Activated CD4-positive, CD25-positive, alpha-beta regulatory T cell treated with anti-CD3 and anti-CD28 coated beads, Interleukin-2, amount 50 U/mL, for 16 hours (primary cell): ENCODE measurements around the gene AHRR.

Experiments
- DNase-seq: peaks from one replicate; pipeline ENCODE4 v3.0.0-alpha.2; 2020; ENCODE audit warnings: low read depth, low spot score

AHRR gene

DNA sequence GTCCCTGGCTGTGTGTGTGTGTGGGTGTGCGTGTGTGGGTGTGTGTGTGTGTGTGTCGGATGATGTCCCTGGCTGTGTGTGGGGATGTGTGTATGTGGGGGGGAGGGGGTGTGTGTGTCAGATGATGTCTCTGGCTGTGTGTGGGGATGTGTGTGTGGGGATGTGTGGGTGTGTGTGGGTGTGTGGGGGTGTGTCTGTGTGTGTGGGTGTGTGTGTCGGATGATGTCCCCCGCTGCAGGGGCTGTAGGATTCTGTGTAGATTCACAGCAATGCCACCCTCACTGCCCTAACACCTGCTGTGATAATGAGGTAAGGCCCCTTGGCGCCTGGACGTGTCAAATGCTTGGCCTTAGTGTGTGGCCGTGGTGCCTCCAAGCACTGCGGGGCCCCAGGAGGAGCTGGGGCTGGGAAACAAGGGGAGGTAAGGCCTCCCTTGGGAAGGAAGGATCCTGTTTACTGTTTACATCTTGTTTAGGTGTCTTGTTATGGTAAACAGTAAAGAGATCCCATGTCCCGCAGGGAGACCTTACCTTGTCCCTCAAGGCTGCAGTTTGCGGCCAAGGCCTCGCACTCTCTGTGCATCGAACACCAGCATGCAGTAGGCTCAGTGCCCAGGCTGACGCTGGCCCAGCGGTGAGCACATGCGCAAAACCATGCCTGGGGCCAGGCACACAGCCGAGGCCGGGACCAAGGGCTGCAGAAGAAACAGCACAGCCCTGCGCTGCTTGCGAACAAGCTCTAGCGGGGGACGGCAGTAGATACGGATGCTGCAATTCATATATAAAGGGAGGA lies 24.1 kb downstream of the AHRR start:
- DNase-seq = no peak

DNA sequence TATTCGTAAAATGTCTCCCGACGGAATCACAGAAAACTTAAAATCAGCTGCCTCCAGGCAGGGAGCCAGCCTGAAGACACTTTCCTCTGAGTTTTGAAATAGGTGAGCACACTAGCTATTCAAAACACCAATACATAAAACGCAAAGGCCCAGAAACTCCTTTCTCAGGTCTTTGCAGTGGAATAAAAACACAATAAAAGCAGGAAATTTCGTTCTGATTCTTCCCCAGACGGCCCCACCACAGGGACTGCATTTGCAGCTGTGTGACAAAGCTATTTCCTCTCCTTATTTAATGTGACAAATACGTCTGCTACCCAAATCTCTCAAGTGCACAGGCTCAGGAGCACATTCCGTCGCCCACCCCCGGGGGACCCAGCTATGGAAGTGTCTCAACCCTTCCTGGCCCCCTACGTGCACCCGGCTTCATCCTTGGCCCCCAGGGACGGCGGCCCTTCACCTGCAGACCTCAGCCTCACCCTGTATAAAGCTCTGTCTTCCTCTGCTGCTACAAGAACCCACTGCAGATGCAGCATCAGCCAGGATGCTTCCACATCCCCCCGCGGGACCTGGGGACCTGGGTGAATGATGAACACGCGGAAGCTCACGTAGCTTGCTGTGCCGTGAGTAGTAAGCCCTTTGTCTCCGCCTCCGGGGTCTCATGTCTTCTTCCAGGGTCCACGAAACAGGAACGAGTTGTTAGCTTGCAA lies 24.9 kb downstream of the AHRR start:
- DNase-seq = no peak

DNA sequence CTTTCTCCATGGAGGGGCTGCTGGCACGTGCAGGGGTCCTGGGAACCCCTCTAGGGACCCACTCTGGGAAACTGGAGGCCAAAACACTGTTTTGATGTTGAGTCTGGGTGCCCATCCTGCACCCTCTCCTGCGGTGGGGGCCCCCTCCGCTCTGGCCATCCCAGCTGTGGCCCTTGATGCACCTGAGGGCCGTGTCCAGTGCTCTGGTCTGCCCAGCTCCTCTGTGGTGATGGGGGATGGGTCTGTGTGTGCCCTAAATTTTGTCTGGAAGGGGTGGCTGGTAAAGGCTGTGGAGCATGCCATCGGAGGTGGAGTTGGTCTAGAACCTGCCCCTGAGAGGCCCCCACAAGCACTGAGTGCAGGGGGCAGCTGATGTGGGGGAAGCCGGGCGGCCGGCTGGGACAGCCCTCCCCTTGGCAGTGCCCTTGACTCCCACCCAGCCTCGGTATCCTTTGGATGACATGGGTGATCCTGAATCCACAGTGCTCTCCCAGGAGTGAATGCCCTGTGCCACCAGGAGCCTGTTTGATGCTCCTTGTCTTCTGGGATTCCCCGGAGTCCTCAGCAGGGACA lies 26.3 kb downstream of the AHRR start:
- no peak for DNase-seq

DNA sequence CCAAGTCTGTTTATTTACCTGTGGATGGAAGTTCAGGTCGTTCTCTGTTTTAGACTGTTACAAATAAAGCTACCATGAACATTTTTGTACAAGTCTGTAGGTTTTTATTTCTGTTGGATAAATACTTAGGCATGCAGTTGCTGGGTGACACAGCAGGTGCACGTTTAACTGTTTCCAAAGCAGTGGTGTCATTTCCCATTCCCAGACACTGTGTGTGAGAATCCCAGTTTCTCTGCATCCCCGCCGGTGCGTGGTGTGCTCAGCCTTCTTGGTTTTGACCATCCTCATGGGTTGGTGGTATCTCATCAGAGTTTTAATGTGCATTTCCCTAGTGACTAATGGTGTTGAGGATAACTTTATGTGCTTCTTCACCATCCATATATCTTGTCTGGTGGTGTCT lies 27.2 kb downstream of the AHRR start:
- DNase-seq = no peak

DNA sequence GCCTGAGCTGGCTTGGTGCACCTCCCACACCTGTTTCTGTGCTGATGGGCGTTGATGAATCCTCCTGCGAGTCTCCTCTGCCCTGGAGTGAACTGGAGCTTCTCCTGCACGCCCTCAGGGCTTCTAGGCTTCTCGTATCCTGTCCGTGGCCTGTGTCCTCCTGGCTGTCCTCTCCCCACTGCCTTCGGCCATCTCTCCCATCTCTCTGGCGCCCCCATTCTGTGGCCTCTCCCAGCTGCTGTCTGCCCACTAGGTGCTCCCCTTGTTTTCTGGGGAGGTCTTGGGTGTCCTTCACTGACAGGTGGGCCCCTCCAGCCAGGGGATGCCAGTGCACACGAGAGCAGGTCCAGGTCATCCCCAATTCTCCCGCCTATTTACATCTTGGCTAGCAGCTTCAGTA lies 28.8 kb downstream of the AHRR start:
- no peak for DNase-seq

DNA sequence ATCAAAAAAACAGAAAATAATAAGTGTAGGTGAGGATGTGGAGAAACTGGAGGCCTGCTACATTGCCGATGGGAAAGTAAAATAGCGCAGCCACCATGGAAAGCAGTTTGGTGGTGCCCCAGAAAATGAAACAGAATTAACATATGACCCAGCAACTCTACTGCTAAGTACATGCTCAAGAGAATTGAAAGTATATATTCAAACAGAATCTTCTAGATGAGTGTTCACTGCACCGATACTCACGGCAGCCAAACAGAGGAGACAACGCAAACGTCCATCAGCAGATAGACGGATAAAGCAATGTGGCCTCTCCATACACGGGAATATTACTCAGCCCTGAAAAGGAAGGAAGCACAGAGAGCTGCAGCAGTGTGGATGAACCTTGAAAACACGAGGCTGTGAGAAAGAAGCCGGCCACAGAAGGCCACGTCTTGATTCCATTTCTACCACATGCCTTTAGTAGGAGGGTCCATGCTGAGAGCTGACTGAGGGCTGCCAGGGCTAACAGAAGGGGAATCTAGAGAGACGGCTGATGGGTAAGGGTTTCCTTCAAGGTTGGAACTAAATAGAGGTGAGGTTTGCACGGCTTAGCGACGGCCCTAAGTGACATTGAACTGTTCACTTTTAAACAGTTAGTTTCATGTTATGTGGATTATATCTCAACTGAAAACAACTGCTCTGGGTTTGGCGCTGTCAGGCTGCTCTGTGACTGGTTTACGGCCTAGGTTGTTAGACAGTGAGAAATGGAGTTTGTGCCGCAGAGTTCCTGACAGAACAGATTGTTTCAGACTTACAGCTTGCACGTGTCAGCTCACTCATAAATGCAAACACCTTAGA lies 29.8 kb downstream of the AHRR start:
- DNase-seq = no peak

DNA sequence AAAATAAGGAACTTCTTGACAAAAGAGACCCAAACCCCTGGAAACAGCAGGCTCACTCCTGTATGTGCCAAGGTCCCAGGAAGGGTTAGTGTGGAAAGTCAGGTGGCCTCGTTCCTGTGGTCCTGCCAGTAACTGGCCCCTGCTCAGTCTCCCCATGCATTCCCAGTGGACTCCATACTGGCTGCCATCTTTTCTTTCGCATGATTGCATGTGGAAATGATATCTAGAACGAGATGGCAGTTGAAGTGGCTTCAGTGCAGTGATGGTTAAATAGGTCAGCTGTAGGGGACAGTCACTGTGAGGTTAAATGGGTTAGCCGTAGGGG lies 30.4 kb downstream of the AHRR start:
- DNase-seq = no peak

DNA sequence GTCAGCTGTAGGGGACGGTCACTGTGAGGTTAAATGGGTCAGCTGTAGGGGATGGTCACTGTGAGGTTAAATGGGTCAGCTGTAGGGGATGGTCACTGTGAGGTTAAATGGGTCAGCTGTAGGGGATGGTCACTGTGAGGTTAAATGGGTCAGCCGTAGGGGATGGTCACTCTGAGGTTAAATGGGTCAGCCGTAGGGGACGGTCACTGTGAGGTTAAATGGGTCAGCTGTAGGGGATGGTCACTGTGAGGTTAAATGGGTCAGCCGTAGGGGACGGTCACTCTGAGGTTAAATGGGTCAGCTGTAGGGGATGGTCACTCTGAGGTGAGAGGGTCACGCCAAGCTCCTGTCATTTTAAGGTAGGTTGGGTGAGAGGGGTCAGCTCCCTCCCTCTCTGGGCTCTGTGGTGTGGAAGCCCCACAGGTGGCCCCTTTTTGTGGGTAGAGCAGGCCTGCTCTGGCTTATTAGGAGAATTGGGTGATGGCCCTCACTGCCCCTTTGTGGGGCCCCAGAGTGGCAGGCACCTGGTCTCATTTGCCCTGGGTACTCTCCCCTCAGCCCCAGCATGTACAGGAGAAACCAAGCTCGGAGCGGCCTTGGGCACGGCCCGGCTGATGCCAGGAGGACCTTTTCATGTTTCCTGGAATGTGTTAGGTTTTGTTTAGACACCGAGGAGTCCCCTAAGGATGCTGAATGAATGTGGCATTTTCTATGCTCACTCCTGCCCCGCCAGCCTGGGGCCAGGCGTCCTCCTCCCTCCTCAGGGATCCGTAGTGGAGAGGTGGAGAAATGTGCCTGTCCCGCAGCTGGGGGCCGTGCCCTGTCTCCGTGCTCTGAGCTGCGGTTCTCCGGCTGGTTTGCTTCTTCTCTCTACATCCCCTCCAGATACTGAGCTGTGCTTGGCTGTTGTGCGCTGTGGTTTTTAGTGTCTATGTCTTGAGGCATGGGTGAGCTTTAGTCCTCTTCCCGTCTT lies 31.4 kb downstream of the AHRR start:
- DNase-seq = no peak

DNA sequence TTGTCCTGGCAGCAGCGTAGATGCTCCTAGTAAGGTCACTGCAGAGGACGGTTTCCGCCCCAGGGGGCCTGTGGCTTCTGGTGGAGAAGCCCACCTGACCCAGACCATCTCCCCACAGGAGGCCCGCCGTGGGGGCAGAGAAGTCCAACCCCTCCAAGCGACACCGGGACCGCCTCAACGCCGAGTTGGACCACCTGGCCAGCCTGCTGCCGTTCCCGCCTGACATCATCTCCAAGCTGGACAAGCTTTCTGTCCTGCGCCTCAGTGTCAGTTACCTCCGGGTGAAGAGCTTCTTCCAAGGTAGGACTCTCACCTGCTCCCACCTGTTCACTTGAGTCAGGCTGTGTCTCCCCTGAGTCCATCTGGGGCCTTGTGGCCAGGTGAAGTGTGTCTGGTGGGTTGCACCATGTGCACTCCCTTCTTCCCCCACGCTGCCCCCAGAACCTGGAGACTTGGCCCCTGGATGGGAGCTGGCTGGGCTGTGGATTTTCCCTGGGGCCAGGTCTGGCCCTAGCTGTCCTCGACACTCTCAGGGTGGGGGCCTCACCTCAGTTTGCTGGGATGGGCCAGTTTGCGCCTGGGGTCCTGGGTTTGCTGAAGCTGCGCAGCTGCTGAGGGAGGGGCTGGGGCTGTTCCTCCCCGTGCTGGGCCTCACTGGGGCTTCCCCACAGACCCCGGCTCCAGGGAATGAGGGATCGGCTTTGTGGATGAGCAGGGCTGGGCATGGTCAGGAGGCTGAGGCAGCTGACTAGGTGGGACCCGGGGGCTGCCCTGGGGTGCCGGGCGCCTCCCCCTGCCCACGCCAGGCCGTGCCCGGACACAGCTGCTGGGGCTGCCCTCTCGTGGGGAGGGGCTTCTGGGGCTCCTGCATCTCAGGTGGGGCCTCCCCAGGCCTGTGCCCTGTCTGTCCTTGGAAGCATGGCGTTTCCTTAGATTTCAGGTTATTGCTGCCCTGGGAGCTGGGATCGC lies 32.4 kb downstream of the AHRR start:
- no peak for DNase-seq

DNA sequence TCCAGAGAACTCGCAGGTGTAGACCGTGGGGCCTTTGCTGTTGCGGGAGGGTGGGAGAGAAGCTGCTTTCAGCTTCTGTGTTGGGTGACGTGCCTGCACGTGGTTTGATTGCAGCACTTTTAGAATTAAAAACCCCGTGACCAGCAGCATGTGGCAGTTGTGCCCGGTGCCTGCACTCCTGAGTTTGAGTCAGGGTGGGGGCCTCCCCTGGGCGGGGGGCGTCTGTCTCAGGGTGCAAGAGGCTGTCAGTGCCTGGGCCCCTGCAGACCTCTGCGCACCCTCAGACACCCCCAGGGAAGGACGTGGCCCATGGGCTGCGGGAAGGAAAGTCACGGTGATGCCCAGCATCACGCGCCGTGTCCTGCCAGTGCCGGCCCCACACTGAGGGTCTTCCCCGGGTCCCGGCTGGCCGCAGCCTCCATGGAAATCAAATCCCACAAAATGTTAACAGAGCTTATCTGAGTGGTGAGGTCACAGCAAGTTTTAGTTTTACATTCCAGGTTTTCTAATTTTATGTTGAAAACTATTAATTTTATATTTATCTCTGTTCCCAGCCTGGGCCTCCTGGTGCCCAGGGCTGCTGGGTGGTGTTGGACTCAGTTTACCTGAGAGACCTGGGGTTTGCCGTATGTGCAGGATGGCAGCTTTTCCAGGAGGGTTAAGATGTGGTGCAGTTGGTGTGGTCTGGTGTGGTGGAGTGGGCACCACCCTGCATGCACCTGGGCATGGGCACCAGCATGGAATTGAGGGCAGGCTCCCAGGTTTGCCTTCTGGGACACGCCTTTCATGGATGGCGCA lies 33.3 kb downstream of the AHRR start:
- DNase-seq = no peak

DNA sequence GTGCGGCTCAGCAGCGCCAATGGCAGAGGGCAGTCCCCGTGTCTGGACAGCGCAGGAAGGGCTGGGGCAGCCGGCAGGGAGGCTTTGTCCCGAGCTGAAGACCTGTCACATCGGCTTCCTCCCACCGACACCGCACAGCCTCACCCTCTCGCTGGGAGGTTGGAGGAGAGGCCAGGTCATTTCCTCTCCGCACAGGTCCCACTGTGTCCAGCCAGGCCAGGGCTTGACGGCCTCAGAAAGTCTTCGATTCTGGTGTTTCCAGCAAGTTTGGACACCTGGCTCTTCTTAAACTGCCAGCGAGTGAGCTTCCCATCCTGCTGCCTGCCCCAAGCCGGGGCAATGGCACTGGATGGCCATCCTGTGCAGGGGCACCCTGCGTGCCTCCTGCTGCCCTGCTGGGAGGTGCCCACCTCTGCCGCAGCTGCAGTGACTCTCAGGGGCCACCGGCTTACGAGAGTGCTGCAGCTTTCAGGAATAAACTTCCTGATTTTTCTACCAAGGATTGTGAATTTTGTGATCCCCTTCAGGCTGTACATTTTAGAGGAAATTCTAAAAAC lies 33.9 kb downstream of the AHRR start:
- DNase-seq = no peak

DNA sequence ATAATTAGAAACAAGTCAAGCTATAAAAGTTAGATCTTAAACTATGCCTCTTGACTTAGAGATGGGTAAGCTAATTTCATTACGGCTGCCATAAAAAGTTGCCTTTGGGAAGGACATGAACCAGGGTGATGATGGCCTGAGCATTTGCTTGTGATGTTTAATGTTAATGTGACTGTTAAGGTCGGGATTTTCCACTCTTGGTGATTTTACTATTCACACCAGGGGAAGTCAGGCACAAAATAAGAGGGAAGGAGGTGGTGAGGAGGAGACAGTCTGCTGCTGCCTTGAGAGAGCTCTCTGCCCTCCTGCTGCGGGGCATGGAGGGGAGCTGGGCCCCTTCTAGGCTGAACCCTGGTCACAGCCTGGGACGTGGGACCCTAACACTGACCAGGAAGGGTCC lies 34.4 kb downstream of the AHRR start:
- DNase-seq = no peak

DNA sequence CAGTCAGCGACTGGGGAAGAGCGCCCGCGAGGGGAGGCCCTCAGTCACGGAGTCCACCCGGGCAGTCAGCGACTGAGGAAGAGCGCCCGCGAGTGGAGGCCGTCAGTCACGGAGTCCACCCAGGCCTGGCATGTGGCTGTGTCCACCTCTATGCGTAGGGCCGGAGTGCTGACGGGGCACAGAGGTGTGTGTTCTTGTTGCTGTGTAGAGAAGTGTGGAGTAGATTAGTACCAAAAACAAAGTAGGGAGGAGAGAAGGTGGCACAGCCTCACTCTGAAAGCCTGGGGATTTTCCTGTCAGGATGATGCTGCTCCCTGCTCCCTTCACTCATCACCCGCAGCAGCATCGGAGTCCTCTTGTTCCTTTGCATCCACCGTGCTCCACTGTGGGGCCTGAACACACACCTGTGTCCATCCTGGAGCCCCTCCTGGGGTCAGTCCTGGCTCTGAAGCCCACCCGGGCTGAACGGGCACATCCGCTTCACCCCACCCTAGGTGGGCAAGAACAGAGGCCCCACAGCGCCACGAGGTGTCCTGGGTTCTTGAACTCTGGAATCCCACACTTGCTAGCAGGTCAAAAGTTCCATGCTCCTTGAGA lies 37.9 kb downstream of the AHRR start:
- DNase-seq = no peak

DNA sequence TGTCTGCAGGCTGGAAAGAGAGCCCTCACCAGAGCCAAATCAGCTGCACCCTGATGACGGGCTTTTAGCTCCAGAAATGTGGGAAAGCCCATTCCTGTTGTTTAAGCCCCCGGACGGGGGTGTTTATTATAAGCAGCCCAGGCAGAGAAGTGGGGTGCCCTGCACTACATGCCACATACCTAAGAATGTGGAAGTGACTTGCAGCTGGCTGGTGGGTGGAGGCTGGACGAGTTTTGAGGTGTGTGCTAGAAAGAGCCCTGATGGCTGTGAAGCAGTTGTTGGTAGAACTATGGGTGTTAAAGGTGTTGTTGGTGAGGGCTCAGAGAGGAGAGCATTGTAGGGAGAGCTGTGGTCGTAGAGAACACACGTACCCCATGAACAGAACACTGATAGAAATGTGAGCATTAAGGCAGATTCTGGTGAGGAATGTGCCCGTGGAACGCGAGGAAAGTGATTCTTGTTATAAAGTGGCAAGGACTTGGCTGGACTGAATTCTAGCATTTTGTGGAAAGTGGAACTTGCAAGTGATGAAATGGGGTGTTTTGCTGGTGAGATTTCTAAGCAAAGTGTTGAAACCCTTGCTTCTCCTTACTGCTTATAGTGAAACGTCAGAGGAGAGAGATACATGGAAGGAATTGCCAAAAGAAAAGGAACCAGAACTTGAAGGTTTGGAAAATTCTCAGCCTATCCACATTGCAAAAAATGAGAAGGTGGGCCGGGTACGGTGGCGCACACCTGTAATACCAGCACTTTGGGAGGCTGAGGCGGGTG lies 38.9 kb downstream of the AHRR start:
- no peak for DNase-seq

DNA sequence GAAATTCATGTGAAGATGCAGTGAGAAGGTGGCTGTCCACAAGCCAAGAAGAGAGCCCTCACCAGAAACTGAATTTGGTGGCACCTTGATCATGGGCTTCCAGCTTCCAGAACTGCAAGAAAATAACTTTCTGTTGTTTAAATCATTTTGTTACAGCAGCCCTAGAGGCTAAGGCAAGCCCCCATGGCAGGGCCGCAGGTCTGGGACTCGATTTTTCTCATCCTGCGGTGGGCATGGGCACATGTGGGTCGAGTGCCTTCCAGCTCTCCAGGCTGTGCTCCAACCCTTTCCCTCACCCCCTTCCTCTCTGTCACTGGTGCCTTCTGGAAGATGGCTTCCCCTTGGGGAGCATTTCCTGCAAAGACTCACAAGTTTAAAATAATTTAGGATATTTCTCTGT lies 40.7 kb downstream of the AHRR start:
- no peak for DNase-seq

DNA sequence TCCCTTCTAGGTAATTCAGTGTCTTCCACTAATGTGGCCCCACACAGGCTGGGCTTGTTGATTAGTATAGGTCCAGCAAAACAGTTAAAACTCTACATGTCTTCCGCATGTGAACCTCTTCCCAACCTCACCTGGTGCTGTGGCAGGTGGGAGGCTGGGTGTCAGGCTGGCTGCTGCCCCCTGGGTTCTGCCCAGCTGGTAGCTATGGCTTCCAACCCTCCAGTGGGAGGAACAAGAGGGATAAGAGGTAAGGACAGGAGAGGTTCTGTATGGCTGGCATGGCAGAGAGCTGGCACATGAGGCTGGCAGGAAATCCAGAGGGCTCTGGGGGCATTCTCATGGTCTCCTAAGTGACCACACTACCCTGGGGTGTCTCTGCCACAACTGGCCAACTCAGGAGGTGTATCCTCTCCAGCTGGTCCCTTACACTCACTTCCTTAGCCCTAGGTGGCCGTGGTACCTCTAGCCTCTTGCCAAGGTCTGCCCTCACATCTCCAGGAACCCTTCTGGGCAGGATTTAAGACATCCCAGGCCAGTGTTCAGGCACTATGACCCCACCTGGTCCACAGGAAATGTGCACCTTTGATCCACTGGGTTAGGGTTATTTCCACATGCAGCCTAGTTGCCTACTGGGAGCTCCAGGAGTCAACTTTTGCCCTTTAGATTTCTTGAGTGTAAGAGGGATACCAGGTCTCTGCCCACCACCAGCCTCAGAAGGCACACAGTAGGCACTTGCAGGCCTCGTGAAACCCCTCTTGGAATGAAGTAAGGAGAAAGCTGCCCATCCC lies 41.7 kb downstream of the AHRR start:
- no peak for DNase-seq

DNA sequence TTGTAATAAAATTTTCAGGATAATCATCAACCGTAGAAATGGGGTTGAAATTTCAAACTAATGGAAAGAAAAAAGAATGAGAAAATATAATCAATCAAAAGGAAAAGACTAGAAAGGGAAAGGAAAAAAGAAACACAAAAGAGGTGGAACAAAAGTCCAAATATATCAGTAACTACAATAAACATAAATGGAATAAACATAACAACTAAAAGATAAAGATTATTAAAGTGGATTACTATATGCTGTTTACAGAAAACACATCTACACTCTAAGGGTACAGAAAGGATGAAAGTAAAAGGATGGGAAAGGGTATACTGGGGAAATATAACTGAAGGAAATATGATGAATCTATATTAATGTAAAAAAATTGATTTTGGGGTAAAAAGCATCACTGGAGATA lies 43.0 kb downstream of the AHRR start:
- DNase-seq = no peak
